Endometrium (tissue), 2 donors: ENCODE results near the gene SYT8.

Source experiments
- FAIRE-seq: peaks from 2 replicates; lab custom pipeline; 2012; peaks lifted over from hg19 to GRCh38; lab: Jason Lieb, UNC
- donor health status: control.
- donor health status: control.

SYT8 gene

GRCh38 chr11:1817511-1817910, 17.3 kb upstream of the SYT8 start:
- FAIRE-seq = no peak

- FAIRE-seq = no peak
These were observed 15.7 kb upstream of the SYT8 start for GRCh38 chr11:1819074-1819473.

DNA sequence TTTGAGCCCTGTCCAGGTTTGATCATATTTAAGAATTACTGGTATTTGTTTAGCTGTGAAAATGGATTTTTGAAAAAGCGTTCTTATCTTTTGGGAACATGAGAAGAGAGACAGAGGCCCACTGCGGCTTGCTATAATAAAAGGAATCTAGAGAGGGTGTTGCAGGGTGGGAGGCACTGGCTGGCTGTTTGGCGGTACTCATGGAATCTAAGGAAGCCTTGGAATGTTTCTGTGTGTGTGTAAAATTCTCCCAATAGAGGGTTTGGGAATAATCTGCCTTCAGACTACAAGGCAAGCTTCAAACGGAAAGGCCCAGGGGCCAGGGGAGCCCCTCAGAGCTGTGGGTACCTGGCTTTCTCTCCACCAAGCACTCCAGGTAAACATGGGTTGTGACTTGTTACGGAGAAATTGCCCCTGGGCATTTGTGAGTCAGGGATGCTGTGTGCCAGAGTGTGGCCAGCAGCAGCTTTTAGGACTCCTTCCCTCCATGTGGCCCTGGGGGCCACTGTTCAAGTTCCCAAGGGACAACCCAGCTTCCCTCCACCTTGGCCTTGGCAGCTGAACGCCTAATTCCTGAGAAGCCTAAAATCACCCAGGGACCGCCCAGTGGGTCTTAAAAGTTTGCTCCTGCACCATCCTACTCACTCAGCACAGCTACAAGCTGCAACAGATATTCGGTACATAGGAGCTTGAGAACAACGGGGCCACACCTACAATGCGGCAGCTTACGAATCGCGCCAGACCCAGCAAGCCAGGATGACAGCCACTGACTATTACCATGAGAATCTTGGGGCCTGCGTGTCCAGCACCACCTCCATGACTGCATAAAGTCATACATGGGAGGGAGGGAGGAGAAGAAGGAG, 14.1 kb upstream of the SYT8 start:
- no peak for FAIRE-seq

DNA sequence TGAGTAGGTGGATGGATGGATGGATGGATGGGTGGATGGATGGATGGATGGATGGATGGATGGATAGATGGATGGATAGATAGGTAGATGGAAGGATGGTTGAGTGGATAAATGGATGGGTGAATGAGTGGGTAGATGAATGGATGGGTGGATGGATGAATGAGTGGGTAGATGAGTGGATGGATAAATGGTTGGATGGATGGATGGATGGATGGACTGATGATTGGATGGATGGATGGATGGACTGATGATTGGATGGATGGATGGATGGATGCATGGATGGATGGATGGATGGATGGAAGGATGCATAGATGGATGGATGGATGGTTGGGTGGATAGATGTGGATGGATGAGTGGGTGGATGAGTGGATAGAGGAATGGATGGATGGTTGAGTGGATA, 13.2 kb upstream of the SYT8 start:
- no peak for FAIRE-seq

DNA sequence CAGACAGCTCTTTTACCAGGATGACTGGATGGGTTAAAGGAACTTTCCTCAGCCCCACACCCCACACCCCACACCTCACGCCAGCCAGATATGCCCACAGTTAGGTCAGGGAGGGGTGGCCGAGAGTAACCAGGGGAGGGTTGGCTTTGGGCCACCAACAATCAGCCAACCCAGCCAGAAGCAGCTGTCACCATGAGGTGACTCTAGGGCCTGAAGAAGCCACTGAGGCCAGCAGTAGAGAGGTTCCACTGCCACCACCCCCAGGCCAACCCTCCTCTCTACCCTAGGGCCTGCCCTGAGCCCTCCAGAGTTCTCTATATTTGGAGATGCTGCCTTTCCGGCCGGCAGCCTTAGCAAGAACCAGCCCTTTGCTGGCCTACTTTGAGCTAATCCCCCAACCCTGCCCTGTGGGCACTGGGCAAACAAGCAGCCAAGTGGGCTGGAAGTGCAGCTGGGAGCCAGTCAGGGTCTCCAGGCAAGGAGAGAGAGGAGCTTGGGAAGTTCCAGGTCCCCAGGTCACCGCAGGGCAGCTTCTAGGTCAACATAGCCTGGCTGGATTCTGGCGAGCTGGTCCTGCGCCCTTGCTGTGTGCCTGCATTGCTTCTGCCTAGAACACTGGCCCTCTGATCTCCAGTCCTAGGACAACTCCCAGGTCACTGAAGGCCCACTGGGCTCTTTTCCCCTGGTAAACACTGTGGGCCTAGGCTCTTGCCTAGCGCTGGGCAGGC, 12.0 kb upstream of the SYT8 start:
- FAIRE-seq = no peak

DNA sequence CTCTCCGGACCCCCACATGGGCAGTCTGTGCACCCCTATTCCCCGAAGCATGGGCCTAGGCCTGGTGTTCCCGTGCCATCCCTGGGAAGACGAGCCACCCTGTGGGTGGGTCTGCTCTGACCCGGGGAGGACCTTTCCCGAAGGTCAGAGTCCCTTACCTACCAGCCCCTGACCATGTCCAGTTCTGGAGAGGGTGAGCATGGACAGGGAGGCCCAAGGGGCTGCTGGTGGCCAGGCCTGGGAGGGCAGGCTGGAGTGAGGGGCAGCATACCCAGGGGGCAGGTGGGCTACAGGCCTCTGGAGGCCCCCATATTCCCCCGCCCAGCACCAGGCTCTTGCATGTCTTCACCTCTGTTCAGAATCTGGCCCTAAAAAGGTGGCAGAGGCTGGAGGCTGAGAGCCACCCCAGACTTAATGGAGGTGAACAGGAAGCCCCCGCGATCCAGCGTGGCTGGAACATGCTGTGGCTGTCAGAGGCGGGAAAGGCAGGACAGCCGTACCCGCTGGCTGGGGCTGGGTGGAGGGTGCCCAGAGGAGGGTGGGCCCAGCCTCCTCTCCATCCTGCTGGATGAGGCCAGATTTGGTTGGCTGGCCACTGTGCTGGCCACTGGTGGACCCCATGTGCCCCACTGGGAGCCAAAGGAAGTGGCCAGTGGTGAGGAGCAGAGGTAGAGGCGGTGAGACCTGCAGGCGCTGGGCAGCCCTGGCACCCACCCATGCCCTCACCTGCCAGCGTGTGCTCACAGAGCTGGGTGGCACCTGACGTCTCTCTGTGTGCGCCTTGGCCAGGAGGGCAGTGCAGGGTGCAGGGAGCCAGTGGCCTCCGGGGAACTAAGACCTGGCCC, 11.2 kb upstream of the SYT8 start:
- no peak for FAIRE-seq

DNA sequence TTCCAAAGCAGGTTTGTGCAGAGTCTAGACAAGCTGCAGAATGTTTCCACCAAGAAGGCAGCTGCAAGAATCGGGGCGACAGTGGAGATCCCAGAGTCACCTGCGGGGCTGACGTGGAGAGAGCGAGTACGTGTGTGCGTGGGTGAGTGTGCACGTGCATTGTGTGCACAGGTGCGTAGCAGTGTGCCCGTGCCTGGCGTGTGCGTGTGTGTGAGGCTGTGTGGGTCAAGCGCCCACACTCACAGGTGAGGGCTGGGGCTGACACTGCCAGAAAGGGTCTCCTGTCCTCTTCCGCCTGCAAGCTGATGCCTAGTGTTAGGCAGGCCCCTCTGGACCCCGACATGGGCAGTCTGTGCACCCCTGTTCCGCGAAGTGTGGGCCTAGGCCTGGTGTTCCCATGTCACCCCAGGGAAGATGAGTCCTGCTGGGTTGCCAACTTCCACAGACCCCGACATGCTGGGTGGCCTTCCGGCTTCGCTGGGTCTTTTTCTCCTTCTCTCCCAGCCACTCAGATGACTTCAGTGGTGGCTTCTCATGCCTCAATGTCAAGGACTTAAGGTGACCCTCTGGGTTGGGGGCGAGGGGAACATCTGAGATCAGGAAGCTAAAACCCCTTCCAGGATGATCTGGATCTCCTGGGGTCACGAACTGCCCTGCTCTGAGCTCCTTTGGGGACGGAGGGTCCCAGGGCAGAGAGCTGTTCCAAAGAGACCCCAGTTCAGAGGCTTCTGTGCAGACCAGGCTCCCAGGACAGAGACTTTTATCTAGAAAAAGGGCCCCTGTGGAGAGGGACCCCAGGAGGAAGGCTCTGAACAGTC, 10.4 kb upstream of the SYT8 start:
- no peak for FAIRE-seq

DNA sequence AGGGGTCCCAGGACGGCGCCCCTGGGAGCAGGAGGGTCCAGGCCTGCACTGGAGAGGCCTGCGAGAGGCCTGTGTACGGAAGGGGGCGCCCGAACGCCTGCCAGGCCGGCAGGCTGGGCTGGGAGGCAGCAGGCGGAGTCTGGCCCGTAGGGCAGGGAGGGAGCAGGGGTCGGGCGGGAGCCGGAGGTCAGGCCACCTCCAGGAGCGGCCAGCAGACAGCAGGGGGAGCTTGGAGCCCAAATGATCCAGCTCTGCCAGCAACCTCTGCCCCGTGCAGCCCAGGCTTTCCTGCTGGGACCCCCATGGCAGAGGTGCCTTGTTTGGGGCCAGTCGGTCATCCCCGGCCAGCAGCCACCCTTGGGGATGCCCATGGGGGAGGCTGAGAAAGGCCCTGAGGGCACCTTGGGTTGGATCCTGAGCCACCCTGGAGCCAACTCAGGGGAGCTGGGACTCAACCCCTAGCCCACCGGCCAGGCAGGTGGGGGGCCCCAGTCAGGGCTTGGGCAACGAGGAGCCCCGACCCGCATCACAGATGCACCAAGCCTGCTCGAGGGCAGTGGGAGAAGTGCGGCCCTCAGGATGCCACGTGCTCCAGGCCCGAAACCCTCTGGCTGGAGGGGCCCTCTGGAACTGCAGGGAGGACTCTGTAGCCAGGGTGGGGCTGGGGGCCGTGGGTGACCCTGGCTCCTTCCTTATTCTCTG, 9.6 kb upstream of the SYT8 start:
- no peak for FAIRE-seq

GRCh38 chr11:1825785-1826451, 8.9 kb upstream of the SYT8 start:
- FAIRE-seq = no peak

- FAIRE-seq = no peak
These were observed 8.2 kb upstream of the SYT8 start for GRCh38 chr11:1826552-1827094.

GRCh38 chr11:1827095-1827813, 7.5 kb upstream of the SYT8 start:
- no peak for FAIRE-seq

DNA sequence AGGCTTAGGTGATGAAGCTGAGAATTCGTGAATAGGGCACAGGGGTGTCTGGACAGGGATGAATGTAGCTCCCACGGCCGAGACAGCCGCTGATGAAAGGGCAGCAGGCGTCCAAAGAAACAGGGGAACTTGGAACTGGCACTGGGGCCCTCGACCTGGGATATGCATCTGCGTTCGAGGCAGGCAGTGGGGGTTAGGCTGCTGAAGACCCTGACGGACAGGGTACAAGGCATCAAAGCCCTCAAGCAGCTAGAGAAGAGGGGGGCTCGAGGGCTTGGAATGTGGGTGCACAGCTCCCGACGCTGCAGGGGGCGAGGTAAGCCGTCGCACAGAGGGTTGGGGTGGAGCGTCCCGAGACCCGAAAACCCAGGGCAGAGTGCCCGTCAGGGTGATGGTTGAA, 6.9 kb upstream of the SYT8 start:
- no peak for FAIRE-seq

DNA sequence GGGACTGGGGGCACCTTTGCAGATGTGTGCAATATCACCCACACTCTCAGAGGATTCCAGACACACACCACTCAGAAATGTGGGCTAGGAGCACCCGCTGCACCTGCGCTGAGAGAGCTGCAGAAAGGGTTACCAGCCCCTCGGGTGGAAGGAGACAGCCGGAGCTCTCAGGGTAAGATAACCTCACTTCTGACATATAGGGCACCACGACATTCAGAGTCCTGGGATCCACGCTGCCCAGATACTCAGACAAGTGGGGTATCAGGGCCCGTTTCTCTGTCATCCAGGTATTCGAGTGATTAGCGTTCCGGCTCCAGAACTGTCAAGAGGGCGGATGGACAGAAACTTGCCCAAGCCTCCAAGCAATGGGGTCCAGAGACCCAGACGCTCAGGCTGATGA, 6.2 kb upstream of the SYT8 start:
- no peak for FAIRE-seq

DNA sequence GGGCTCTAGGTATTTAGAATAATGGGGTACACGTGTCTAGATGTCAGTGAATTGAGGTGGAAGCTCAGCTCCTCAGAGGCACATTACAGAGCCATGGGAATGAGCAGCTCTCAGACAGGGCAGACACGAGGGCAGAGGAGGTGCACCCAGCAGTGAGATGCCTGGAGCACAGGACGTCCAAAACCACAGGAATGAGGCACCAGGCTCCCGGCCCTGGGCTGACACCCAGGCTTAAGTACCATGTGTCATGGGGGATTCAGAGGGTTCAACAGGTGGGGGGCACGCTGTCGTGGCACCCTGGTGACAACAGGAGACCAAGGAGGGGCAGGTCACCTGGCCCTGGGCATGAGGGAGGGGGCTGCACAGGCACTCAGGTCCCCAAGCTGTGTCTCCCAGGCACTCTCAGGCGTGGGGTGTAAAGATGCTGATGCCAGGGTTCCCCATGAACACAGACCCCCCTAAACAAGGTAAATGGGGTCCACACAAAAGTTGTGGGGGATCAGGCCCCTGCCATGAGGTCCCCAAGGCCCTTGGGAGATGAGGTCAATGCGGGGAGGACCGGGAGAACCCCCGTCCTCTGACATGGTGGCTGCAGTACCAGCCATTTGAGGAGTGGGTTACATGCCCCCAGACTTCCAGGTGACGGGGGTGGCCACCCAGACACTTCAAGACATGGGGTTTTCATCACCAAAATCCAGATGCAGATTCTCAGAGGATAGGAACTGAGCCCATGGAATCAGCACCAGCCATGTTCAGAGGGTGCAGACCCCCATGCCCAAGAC, 5.6 kb upstream of the SYT8 start:
- no peak for FAIRE-seq

DNA sequence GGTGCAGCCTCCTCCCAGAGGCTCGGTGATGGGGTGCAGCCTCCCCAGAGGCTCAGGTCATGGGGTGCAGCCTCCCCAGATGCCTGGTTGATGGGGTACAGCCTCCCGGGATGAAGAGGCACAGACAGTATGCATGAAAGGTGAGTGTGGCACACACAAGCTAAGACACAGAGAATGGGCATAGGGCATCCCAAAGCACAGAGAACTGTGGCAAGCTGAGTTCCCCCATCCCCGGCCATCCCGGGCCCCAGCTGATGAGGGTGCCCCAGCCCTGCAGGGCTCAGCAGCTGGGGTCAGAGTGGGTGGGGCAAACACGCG, 4.8 kb upstream of the SYT8 start:
- FAIRE-seq = no peak

GRCh38 chr11:1830322-1831223, 4.2 kb upstream of the SYT8 start:
- FAIRE-seq = no peak

- no peak for FAIRE-seq
These were observed 3.2 kb upstream of the SYT8 start for GRCh38 chr11:1831338-1832210.
